NT2/D1 (cell line): Measurements from ENCODE around the gene FZD4.
A peak's percentile ranks its signal among the peaks of the same experiment; 100 is the strongest.

ENCODE experiments used
- DNase-seq: peaks from one replicate; pipeline ENCODE4 v3.0.0-alpha.2; 2011; ENCODE audit warnings: low read depth, low spot score
- H3K27me3 ChIP-seq: 2 replicates; pipeline ENCODE4 v1.6.0; 2011; ENCODE audit warnings: mild to moderate bottlenecking; ENCODE audit not compliant: insufficient read length, insufficient read depth
- H3K36me3 ChIP-seq: 2 replicates; pipeline ENCODE4 v1.6.1; 2011; ENCODE audit warnings: mild to moderate bottlenecking, low read length, mixed read lengths; ENCODE audit not compliant: insufficient read depth, insufficient read length
- H3K4me1 ChIP-seq: 2 replicates; pipeline ENCODE4 v1.5.1; 2011; ENCODE audit not compliant: insufficient read depth, insufficient read length
- H3K4me3 ChIP-seq: 2 replicates; pipeline ENCODE4 v1.5.1; 2011; ENCODE audit warnings: low read depth; ENCODE audit not compliant: insufficient read length
- H3K9ac ChIP-seq: 2 replicates; pipeline ENCODE4 v1.6.0; 2011; ENCODE audit warnings: low read depth; ENCODE audit not compliant: insufficient read length
- H3K9me3 ChIP-seq: 2 replicates; pipeline ENCODE4 v1.5.1; 2011; ENCODE audit warnings: mild to moderate bottlenecking, low read length; ENCODE audit not compliant: insufficient read depth
- SUZ12 ChIP-seq: IDR thresholded peaks from 2 replicates; pipeline ENCODE4 v1.6.1; 2011; ENCODE audit not compliant: insufficient read length, insufficient read depth; ENCODE audit errors: extremely low read depth
- YY1 ChIP-seq: IDR thresholded peaks from 2 replicates; pipeline ENCODE4 v1.6.1; 2011; ENCODE audit not compliant: insufficient read length, insufficient read depth
- ZNF274 ChIP-seq: IDR thresholded peaks from 2 replicates; pipeline ENCODE4 v1.6.1; 2011; ENCODE audit warnings: mild to moderate bottlenecking, low read depth, low read length

FZD4 gene

DNA sequence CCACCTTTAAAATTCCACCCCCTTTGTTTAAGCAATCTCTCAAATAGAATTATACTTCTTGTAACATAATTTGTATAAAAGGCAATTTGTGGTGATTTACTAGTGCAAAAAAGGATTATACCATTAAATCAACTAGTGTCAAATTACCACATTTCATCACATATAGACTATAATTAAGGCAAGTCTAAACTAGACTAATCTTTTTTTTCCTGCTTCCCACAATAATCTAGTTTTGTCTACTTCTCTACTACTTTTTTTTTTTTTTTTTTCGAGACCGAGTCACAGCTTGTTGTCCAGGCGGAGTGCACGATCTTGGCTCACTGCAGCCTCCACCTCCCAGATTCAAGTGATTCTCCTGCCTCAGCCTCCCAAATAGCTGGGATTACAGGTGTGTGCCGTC is 36.1 kb upstream of the FZD4 start:
- Histone ChIP-seq H3K4me3 (no peak overlapping the region), H3K36me3 (no peaks in the 10 kb centered on the region), H3K27me3 (no peaks in the 10 kb centered on the region), H3K4me1 (no peaks in the 10 kb centered on the region), H3K9me3 (no peaks in the 10 kb centered on the region), H3K9ac (no peak overlapping the region)
- DNase-seq: no peak
- TF ChIP-seq SUZ12: no peak
- TF ChIP-seq ZNF274: no peak
- no peak for TF ChIP-seq YY1

DNA sequence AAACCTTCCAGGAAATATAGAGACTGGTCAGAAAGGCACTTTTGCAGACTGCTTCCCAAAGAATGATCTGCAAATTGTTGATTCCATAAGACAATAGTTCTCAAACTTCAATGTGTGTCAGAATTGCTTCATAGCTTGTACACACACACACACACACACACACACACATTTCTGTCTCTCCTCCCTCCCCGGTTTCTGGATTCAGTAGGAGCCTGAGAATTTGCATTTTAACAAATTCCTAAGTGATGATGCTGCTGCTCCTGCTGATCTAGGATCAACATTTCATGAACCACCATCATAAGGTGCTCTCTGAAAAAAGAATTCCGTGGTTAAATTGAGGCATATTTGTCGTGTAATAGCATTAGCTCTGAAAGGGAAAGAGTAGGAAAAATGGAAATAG is 35.3 kb upstream of the FZD4 start:
- H3K4me3 ChIP-seq: no peak overlapping the region
- H3K4me1 ChIP-seq: no peaks in the 10 kb centered on the region
- H3K9me3 ChIP-seq: no peaks in the 10 kb centered on the region
- no peaks in the 10 kb centered on the region for H3K27me3 ChIP-seq
- H3K9ac ChIP-seq: no peak overlapping the region
- peak; percentile 46 for DNase-seq
- no peaks in the 10 kb centered on the region for H3K36me3 ChIP-seq
- no peak for TF ChIP-seq YY1
- TF ChIP-seq SUZ12: no peak
- TF ChIP-seq ZNF274: no peak

DNA sequence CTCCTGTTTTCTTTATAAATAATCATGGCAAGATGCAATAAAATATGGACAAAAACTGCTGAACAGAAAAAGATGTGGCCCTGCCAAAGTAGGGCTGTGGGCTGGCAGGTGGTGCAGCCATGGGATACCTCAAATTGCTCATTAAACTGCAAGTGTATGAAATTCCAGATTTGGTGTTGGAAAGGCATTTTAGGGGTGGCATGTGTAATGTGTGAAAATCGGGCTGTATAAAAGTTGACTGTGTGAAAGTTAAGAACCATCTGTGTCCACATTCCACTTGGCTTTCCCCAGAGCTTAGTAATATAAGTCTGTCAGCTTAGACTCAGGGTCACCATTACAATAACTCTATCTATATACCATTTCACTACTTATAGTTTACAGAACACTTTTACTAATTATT is 34.8 kb upstream of the FZD4 start:
- Histone ChIP-seq H3K4me3 (no peak overlapping the region), H3K9ac (no peak overlapping the region), H3K36me3 (no peaks in the 10 kb centered on the region), H3K9me3 (no peaks in the 10 kb centered on the region), H3K4me1 (no peaks in the 10 kb centered on the region), H3K27me3 (no peaks in the 10 kb centered on the region)
- no peak for DNase-seq
- TF ChIP-seq YY1: no peak
- TF ChIP-seq SUZ12: no peak

DNA sequence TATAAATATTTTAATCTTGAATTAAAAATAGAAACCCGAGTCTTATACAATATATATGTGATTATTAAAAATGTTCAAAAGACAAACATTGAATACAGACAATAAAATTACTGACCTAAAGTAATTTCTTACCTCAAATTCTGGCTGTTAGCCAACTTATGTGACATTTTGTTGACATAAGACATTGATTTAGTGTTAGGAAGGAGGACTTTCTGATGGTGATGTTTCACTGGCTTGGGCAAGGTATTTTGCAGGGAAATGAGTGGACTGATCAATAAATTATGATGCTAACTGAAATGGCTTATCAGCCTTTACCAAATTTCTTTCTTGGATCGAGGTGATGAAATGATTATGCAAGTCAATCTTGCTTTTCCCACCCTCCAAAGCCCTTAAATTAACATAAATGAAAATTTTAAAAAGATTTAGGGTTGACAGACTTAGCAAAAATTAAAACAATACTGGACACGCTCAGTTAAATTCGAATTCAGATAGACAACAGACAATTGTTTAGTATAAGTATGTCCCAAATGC is 33.2 kb upstream of the FZD4 start:
- Histone ChIP-seq H3K4me1 (no peaks in the 10 kb centered on the region), H3K9me3 (no peaks in the 10 kb centered on the region), H3K4me3 (no peak overlapping the region), H3K27me3 (no peaks in the 10 kb centered on the region), H3K36me3 (no peaks in the 10 kb centered on the region), H3K9ac (no peak overlapping the region)
- no peak for DNase-seq
- TF ChIP-seq ZNF274 (no peak), YY1 (no peak), SUZ12 (no peak)

DNA sequence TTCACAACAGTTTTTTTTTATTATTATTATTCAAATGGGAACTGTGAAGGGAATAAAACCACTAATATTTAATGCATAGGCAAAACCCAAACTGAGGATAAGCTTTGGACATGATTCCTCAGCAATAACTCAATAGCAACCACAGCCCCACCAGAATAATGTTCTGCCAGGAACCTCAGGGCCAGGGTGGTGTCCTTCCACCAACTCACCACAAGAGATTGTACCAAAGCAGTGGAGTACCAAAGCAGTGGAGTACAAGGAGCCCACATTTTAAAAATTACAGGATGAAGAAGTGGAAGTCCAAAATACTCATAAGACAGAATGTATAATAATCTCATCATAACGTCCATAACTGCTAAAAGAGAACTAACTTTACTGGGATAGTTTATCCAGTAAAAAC is 32.5 kb upstream of the FZD4 start:
- no peak for DNase-seq
- Histone ChIP-seq H3K9ac (no peak overlapping the region), H3K36me3 (no peaks in the 10 kb centered on the region), H3K27me3 (no peaks in the 10 kb centered on the region), H3K9me3 (no peaks in the 10 kb centered on the region), H3K4me1 (no peaks in the 10 kb centered on the region), H3K4me3 (no peak overlapping the region)
- TF ChIP-seq ZNF274: no peak
- no peak for TF ChIP-seq SUZ12
- no peak for TF ChIP-seq YY1

DNA sequence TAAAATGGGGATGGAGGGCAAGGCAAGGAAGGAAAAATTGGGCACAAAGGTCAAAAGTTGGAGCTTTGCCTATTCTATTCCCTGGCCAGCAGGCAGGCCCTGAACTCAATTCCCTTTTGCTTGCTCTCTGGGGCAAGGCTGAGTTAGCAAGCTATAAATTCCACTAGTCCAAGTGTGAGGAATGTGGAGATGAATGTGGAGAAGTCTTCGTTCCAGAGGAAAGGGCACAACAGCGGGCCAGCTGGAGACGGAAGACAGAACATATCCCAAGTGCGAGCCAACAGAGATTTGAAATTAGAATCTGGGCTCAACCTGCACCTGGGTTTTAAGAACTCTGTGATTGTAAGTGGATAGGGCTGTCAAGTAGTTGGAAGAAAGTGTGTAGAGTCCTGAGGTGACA is 29.5 kb upstream of the FZD4 start:
- no peak for DNase-seq
- H3K9ac ChIP-seq: no peak overlapping the region
- no peak overlapping the region for H3K4me3 ChIP-seq
- no peaks in the 10 kb centered on the region for H3K27me3 ChIP-seq
- H3K9me3 ChIP-seq: no peaks in the 10 kb centered on the region
- TF ChIP-seq ZNF274 (no peak), SUZ12 (no peak), YY1 (no peak)
- H3K36me3 ChIP-seq: no peaks in the 10 kb centered on the region
- no peaks in the 10 kb centered on the region for H3K4me1 ChIP-seq

DNA sequence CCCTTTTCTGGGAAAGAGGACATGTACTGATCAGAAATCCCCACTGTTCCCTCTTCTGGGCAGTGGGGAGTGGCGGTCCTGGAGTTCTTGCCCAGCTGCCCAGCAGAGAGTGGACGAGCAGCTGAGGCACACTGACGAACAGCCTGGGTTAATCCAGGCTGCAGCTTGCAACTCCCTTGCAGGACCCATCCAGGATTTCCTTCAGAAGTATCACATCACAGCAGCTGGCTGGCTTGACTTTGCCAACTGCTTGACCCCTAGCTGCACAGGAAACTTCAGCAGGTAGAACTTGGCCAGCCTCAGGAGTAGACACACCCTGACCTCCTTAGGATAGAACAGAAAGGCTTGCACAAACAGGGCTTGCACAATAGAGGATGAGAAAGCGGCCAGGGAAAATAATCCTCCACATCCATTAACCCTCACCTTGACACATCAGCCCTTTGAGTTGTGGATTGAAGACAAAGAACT is 27.9 kb upstream of the FZD4 start:
- Histone ChIP-seq H3K4me1 (no peaks in the 10 kb centered on the region), H3K36me3 (no peaks in the 10 kb centered on the region), H3K27me3 (no peaks in the 10 kb centered on the region), H3K9ac (no peak overlapping the region), H3K4me3 (no peak overlapping the region), H3K9me3 (no peaks in the 10 kb centered on the region)
- TF ChIP-seq SUZ12 (no peak), ZNF274 (no peak), YY1 (no peak)
- DNase-seq: no peak
